GM19025 (cell line): Measurements from ENCODE around the gene ARIH2.
"Not testable (repeated sequence)": the region's sequence is repeated elsewhere in the genome, so short reads cannot be mapped to it uniquely, and the experiment has no call there.

Experiments used
- ATAC-seq: cut with Tn5 transposase; IDR thresholded peaks from one replicate; pipeline ENCODE4 v1.9.1; 2021; ENCODE audit warnings: mild to moderate bottlenecking, low read depth, moderate library complexity; ENCODE audit not compliant: unreplicated experiment

Gene ARIH2

DNA sequence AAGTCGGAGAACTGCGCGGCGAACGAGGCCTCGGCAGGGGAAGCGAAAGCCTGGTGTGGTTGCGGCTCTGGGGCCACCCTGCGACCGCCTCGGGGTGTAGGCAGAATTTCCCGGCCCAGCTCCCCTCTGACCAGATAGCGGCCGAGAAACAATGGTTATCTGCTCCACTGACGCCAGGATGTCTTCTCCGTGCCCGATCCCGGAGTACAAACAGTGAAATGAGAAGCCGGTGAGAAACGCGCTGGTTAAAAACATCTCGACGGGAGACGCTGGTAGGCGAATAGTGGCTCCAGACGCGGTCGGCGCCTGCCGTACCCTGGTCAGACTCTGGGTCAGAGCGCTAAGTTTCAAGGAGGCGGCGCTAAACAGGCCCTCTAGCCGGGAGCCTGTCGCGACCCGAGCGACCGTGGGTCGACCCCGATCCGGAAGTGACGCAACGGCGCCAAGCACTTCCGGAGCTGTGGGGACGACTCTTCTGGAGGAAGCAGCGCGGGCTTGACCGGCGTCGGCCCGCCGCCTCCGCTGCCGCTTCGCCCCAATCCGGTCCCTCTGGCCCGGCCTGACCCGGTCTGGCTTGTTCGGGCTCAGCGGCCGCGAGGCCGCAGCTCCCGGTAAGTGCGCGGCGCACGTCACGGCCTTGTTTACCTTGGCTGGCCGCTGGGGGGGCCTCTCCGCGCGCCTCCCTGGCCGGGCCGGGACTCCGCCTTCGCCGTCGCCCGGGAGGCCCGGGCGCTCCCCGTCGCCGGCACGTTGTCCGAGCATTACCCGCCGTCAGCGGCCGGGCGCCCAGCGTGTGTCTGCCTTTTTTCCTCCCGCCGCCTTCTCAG lies at the start of gene ARIH2:
ARIH2 (plus strand) TSS at position 455 of the 827 bp plus-strand sequence. CDS start 8,717 bp downstream, outside the sequence.
- peak; percentile 76 for ATAC-seq

DNA sequence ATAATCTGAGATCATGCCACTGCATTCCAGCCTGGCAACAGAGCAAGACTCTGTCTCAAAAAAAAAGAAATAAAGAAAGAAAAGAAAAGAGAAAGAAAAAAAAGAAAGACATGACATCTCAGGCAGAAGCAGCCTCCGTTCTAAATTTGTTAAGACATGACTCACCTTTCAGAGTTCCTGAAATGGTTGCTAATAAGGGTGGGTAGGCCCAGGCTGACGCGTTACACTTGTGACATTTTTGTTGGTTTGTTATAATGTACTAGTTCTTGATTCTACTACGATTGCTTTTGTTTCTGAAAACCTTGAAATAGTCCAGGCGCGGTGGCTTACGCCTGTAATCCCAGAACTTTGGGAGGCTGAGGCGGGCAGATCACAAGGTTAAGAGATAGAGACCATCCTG lies 41.0 kb upstream of the ARIH2 start:
- no peak for ATAC-seq

DNA sequence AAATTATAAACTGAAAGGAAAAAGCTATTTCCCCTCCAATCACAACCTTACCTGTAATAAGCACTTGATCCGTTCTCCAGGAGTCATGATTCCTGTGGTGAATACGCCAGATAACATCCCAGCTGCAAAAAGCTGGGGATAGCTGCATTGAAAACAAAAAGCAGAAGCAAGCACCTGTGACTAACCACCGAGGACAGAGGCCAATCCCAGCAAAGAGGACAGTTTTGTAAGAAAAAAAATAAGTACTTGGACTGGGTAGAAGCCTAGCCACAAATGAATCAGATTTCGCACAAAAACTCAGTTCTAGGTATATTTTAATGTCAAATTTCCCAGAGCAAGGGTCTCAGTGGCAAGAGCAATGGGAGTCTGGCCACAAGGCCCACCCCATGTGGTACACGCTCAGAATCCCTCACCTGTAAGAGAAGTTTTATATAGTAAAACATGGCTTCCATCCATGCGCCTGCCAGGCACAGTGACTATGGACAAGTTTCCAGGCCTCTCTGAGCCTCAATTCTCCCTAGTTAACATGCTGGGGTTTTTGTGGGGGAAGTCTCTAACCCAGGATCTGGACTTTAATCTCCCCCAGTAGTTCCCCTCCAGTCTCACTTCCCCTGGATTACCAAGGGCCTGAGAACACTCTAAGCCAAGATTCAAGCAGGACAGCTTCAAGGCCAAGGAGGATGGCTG lies 39.2 kb upstream of the ARIH2 start:
- ATAC-seq, result no peak

DNA sequence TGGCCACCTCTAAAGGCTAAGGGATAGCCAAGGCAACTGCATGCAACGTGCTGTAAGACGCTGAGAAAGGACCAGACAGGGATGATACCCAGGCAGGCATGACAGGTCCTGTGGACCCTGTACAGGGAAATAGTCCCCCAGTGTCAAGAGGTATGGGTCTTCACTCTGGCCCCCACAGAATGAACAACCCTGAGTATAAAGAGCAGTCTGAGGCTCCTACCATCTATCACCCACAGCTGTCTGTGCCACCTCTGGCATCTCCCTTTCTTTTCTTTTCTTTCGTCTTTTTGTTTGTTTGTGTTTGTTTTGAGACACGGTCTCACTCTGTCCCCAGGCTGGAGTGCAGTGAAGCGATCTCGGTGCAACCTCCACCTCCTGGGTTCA lies 38.7 kb upstream of the ARIH2 start:
- ATAC-seq, result no peak

DNA sequence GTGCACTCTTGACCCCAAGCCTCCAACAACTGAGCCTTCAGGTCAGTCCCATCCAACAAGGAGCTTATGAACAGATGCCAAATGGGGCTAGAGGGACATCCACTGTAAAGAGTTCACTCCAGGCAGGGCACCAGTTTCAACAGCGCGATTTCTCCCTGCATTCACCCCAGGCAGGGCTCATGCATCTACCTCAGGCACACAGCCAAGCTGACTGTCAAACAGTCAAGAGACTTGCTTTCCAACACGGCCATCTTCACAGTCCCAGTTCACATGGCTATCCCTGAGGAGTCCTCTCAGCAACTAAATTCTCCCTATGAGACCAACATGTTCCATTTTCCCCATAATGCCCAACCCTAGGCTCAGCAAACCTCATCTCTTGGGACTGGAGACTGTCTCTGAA lies 37.6 kb upstream of the ARIH2 start:
- no peak for ATAC-seq

DNA sequence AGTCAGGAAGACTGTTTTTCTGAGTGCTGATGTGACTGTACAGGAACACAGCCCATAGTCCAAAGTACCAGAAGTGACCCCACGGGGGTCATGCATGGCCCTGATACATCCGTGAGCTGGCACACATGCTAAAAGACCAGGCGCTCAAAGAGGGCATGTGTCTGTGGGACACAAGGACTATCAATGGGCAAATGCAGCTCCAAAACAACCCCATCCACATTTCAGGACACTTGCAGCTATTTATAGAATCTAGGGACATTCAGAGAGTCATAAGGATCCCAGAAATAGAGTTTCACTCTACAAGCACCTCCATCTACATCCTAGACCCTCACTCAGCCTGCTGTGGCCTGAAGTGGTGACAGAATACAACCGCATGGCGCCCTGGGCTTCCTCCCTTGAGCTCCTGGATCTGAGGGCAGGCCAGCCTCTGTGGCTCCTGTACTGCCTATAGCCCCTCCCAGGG lies 37.0 kb upstream of the ARIH2 start:
- no peak for ATAC-seq

DNA sequence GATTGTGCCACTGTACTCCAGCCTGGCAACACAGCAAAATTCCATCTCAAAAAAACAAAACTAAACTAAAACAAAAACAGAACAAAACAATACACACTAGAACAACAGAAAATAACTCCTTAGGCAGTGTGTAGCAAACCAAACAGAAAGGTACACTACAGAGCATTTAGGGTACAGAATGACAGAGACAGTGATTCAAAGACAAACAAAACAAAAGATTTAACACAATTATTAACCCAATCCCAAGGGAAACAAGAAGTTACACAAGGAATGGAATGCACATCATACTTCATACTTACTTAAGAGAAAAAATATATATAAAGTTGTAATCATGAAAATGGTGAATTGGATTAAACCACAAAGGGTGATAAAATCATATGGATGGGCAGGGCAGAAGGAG lies 32.9 kb upstream of the ARIH2 start:
- no peak for ATAC-seq

DNA sequence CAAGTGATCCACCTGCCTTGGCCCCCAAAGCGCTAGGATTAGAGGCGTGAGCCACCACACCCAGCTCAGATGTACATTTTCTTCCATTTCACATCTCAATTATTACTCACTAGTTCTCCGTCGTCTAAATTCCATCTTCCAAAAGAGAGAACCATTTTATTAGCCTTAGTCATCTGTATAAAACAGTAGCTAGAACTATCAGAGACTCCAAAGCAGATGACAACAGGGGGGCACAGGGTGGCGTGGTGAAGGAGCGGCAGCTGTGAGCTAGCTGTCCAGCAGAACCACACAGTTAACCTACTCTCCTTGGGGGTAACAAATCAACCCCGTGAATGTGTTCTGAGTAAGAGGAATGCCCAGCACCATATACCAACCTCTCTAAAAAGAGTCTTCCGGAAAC lies 27.0 kb upstream of the ARIH2 start:
- ATAC-seq, result no peak

DNA sequence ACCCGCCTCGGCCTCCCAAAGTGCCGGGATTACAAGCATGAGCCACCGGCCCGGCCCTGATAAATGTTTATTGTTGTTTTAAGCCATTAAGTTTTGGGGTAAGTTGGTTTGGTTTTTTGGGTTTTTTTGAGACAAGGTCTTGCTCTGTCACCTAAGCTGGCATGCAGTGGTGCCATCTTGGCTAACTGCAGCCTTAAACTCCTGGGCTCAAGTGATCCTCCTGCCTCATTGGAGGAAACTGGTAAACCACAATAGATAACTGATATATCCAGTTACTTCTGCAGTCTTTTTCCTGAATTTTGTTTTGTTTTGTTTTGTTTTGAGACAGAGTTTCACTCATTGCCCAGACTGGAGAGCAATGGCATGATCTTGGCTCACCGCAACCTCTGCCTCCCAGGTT lies 24.1 kb upstream of the ARIH2 start:
- no peak for ATAC-seq

DNA sequence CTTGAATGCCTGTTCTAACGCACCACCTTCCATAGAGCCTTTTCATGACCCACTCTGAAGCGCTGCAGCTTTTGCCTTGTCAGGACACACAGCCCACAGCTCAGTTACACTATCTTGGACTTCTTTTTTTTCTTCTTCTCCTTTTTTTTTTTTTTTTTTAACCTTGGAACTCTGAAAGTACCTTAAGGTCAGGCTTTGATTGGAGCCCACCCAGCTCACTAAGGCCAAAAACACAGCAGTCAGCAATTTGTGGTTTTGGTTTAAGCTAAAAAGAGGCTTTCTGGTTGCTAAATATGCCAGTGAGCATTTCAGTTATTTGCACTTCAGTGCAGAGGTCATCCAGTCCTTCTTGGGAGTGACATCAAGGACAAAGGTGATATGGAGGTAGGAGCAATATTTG lies 21.7 kb upstream of the ARIH2 start:
- ATAC-seq, result no peak

DNA sequence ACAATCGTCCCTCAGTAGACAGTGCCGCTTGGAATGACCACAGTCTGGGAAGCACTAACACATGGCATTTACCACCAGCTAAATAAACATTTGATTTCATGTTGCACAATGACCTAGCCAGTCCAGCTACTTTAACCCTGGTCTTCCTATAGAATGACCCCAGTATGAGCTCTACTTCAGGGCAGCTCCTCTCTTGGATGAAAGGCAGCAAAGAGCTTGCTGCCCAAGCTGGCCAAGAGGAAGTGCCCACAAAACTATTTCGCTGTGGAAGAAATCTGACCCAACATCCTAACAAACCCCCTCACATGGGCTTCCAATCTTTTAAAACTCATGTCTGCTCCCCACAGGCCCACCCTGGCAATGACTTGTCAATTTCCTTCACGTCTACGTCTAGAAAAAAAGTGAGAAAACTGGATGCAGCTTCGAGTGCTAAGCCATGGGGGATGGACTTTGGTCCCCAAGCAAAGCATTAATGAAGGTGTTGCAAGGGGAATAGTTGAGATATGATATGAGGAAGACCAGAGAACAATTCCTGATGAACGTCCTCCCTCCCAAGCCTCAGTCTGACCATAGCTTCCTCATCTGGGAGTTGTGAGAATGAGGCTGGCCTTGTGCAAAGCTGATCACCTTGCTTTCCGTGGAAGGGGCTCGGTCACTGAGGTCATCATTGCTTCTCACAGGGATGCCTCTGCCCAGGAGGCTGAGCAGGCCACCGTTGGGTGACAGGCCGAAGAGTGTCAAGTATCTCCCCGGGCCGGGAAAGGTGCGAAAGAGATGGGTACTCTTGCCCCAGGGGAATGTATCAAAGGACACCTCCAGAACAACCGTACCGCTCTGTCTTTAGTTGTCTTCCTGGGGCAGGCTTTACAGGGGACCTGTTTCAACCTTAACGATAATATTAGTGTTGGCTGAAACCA lies 20.9 kb upstream of the ARIH2 start:
- no peak for ATAC-seq

DNA sequence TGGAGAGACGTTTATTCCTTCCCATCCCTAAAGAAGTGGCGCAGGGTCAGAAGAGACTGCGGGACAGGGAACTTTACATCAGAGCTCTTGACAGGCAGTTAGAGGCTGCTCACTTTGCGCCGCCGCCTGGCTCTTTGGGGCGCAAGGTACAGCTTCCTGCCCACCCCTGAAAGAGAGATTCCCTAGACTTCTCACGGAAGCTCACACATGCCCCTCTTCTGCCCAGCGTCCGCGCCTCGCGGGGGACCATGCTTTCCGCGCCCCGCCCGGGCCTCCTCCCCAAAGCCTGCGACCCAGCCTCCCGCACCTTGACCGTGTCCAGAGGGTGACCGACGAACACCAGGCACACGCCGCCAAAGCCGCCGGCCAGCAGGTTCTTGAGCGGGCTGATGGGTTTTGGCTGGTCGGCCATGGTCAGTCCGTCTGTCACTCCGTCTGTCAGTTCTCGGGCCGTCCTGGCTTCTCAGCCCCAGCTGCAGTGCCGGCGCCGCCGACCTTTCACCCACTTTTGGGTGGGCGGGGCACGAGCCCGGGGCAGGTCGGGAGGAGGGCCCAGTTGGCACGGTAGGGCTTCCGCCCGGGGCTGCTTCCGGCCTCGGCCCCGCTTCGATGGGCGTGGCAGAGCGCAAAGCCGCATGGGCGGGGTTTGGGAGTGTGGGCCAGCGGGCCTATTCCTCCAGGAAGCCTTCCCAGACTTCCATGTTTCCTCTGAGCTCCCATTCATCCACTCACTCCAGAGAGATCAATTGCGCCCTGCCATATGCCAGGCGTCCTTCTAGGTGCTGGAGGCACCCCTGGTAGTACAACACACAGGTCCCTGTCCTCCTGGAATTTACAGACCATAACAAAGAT lies 20.0 kb upstream of the ARIH2 start, which contains the start of gene SLC25A20:
SLC25A20 (minus strand) TSS at position 500 of the 852 bp plus-strand sequence; CDS start at position 412, 88 bp downstream.
- ATAC-seq, result peak; percentile 87

DNA sequence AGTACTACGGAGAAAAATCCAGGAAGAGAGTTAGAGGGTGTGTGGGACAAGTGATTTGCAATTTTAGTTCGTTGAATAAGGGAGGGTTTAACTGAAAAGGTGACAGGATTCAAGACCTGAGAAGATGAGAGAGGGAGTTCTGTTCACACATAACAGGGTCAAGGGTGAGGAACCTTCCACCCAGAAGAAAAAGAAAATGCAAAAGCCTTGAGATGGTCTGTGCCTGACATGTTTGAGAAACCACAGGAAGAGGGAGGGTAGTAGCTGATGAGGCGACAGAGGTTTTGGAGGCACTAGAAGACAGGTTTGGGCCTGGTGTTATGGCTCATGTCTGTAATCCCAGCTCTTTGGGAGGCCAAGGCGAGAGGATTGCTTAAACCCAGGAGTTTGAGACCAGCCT lies 19.4 kb upstream of the ARIH2 start:
- no peak for ATAC-seq

DNA sequence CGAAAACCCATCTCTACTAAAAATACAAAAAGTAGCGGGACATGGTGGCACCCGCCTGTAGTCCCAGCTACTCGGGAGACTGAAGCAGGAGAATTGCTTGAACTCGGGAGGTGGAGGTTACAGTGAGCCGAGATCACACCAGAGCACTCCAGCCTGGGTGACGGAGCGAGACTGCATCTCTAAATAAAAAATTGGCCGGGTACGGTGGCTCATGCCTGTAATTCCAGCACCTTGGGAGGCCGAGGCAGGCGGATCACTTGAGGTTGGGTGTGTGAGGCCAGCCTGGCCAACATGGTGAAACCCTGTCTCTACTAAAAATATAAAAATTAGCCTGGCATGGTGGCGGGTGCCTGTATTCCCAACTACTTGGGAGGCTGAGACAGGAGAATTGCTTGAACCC lies 11.6 kb upstream of the ARIH2 start:
- ATAC-seq, result not testable (repeated sequence)

DNA sequence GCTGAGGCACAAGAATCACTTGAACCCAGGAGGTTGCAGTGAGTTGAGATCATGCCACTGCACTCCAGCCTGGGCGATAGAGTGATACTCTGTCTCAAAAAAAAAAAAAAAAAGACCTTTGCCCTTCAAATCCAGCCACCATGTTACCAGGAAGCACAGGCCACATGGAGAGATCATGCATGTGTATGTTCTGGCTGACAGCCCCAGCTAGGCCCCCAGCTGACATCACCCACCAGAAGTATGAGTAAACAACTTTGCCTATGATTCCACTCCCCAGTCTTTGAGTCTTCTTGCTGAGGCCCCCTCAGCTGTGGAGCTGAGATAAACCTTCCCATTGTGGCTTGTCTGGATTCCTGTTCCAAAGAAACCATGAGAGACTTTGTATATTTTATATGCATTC lies 3.3 kb upstream of the ARIH2 start:
- ATAC-seq, result no peak

DNA sequence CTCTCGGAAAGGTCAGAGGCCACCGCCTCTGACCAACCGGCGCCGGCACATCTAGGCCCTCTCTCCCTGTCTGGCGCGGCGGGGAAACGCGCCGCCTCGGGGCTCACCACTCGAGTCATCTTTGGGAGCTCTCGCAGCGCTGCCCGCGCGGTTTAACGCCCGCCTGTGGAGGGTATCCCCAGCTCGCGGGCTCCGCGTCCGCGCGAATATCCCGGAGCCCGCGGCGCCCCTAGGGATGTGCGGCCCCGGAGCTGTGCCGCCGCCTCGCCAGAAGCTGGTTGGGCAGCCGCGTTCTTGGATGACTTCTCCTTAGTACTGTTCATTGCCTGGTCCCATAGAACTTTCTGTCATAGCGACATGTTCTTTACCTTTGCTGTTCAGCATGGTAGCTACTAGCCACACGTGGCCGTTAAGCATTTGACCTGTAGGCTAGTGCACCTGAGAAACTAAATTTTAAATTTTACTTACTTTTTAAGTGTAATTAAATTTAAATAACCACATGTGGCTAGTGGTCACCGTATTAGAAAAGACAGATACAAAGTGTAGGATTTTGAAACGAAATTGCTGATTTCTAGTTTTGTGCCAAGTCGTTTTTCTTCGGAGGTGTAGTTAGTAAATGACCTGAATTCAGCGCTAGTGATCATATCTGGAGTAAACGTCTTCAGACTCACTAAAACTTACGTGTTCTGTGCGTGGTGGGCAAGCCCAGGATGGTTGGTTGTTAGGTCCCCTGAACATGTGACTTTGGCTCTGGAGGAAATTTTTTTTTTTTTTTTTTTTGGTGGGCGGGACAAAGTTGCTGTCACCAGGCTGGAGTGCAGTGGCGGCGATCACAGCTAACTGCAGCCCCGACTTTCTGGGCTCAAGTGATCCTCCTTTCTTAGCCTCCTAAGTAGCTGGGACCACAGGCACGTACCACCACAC lies 835 bp downstream of the ARIH2 start:
- peak; percentile 24 for ATAC-seq

DNA sequence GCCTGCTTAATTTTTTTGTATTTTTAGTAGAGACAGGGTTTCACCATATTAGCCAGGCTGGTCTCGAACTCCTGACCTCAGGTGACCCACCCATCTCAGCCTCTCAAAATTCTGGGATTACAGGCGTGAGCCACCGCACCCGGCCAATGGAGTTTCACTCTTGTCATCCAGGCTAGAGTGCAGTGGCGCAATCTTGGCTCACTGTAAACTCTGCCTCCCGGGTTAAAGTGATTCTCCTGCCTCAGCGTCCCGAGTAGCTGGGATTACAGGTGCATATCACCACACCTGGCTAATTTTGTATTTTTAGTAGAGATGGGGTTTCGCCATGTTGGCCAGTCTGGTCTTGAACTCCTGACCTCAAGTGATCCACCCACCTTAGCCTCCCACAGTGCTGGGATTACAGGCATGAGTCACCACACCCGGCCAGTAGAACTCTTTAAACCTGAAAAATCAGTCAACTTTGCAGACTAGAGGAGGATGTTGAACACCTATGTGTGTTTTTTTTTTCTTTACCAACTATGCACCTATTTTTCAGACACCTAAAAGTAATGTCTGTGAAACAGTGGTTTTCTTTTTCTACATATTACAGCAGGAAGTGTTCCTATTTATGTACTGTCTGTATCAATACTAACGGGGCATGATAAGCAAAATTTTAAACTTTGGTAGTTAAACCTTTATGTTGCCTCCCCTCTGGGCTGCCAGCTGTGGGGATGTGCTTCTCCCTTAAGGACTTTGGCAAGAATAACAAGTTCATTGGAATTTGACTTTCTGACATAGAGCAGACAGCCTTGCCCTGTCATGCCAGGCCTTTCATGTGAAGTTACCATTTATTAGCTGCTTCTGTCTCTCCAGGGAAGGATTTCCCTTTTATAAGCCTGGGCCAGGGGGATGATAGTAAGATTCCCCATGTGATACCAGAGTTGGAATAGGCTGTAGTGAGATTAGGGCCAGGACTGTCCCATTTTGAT lies 8.1 kb downstream of the ARIH2 start:
- ATAC-seq, result no peak

DNA sequence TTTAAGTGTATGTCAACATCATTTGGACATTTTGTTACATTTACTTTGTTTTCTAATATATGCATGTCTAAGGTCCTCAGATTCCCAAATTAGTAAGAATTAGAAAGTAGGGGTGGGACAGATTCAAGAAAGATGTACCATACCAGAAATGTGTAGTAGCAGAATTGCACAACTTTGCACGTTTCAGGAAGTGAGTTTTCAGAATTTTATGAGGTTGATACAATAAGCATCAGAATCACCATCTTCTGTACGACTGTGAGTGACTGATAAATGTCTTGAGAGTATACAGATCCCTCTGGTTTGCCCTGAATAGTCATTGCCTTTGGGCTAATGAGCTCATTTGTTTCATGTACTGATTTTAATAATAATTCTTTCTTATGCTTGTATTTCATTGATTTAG lies 9.3 kb downstream of the ARIH2 start:
- no peak for ATAC-seq
